GM12872 (cell line): ENCODE results near the gene SMIM8.

ENCODE experiments used
- TF ChIP-seq, protein P1 (sequence below): IDR thresholded peaks from 3 replicates; pipeline ENCODE4 v1.5.1; 2011; ENCODE audit warnings: low read depth, mild to moderate bottlenecking, low read length, moderate library complexity; ENCODE audit not compliant: insufficient read depth

The SMIM8 gene

DNA sequence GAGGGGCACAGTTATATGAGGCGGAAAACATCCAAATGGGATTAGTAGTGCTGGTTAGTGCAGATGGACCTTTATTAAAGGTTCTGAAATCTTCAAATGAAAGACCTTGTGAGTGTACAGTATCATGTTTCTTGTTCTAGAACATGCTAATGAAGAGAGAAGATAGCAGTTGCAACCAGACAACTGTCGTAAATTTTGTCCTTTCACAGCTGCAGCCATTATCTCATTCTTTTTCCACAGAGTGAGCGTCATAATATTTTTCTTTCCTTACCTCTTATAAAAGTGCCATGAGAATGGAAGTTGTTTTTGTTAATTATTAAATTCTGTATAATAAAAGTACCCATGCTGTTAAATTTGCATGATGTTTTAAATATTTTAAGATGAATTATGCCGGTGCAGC, 17.8 kb downstream of the SMIM8 start:
- TF ChIP-seq, protein P1, sequence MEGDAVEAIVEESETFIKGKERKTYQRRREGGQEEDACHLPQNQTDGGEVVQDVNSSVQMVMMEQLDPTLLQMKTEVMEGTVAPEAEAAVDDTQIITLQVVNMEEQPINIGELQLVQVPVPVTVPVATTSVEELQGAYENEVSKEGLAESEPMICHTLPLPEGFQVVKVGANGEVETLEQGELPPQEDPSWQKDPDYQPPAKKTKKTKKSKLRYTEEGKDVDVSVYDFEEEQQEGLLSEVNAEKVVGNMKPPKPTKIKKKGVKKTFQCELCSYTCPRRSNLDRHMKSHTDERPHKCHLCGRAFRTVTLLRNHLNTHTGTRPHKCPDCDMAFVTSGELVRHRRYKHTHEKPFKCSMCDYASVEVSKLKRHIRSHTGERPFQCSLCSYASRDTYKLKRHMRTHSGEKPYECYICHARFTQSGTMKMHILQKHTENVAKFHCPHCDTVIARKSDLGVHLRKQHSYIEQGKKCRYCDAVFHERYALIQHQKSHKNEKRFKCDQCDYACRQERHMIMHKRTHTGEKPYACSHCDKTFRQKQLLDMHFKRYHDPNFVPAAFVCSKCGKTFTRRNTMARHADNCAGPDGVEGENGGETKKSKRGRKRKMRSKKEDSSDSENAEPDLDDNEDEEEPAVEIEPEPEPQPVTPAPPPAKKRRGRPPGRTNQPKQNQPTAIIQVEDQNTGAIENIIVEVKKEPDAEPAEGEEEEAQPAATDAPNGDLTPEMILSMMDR, result no peak

DNA sequence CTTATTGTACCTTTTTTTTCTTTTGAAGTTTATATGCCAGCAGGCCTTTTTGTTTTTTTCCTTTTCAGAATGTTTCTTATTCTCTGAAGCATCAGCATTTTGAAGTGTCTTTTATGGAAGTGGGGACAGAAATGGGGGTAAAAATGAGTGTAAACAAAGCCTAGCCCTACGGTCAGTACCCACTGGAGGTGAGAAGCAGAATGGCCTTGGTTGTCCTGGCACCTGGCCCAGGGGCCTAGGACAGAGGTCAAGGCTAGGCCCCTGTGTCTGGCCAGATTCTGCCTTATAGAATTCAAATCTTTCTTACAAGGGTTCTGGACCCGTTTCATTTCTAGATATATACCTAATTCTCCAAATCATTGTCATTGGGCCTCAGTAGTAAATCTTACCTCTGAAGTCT, 18.8 kb downstream of the SMIM8 start:
- TF ChIP-seq, protein P1, result no peak

DNA sequence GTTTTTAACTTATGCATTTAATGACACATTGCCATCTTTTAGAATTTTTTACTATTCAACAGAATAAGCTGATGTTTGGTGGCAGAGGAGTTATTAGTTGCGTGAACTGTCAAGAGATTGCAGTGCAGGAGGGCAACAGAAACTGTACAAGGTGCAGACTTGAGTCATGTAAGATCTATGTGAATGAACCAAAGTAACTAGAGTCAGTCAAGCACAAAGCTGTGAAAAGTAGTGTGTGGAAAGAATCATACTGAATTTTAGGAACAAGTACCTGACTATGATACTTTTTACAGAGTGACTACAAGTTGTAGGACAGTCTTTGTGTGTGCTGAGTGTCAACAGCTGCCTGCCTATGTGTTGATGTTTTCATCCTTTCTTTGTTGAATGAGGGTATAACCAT, 19.5 kb downstream of the SMIM8 start:
- TF ChIP-seq, protein P1, result no peak

DNA sequence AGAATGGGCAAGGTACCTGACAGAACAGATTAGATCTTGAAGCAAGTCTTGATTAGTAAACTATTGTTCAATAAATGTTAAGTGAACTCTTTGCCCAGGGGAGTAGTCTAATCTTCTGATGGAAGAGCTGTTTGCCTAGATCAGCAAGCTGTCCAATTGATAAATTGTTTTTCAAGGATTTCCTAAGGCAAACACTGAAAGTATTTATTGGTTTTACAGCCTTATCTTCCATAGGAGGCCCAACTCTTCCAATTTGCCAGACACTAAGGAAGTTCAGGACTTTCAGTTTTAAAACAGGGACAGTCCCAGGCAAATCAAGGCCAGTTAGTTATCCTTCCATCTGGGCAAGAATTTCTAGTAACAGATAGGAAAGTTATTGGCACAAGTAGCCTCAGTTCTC, 20.4 kb downstream of the SMIM8 start:
- TF ChIP-seq, protein P1, result no peak

DNA sequence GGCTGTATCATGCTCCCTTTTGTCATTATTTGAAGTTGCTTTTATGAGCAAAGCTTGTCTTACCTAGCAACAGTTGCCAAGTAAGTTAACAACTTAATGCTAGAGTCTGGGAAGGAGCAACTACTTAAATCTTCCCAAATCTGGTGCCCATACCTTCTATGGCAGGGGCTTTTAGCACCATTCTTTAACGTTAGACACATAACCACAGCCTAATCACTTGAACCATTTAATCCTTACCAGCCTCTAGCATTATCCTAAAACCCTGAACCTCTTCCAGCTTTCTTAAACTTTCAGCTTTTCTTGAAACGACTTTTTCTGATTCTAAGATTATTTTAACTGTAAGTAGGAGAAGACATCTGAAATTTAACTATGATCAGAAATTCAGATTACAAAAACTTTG, 22.3 kb downstream of the SMIM8 start, which contains the start of gene C6orf163:
Gene C6orf163 (plus strand): TSS at position 83 of the 400 bp plus-strand sequence. CDS start 287 bp downstream, at position 370.
- TF ChIP-seq, protein P1, result no peak

DNA sequence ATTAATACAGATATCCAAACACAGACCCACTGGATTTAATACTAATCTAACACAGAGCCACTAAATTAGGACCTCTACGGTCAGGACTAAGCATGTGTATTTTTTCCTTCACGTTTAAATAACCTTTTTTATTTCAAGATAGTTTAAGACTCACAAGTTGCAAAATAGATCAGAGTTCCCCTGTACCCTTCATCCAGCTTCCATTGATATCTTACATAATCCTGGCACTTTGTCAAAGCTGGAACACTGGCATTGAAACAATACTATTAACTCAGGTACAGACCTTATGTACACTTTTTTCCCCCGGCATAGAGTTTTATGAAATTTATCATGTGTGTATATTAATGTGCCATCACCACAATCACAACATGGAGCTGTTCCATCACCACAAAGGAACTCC, 24.3 kb downstream of the SMIM8 start:
- TF ChIP-seq, protein P1, result no peak

DNA sequence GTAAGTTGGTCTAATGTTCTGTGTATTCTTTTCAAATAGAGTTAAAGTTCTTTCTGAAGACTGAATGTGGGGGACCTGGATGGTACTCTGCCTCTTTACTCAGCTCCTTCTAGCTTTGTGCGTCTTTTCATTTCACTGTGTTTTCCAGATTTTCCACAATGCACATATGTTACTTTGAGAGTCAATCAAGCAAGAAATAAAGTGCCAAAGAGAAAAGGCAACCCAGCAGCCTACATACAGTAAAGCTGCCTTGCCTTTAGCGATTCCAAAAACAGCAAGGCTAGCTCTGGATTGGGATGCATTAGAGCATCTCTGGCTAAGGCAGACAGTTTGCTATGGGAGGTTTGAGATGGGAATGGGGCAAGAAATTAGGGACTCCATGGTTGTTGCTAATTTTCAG, 27.5 kb downstream of the SMIM8 start:
- TF ChIP-seq, protein P1, result no peak

DNA sequence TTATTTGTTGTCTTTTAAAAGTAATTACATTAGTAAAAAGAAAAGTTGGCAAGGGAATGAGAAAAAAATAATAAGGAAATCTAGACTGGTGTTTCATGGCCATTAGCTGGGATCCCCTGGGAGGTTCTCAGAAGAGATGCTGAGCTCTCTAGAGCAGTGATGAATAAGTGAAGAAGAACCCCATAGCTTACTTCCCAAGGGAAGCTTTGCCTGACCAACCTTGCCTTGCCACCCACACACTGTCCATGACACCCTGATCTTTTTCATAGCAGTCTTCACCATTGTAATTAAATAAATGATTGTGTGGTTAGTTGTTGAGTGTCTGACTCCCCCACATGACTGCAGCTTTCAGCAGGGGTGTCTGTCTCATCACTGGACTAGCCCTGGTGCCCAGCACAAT, 28.1 kb downstream of the SMIM8 start:
- TF ChIP-seq, protein P1, result no peak
